Ovary (tissue), 3 donors: Measurements from ENCODE around the gene TEX19.

Experiments
- CTCF ChIP-seq, 3 donors: fragments of 450-650 bp in 2 of 3; fragments of 200-600 bp in 1 of 3; IDR thresholded peaks; one replicate each; pipeline versions ENCODE4 v1.5.1 to v1.8.0; 2016 to 2022; ENCODE audit warnings: antibody characterized with exemption in 3 of 3, mild to moderate bottlenecking in 1 of 3
- EP300 ChIP-seq: sonication (generic); formaldehyde crosslinking; IDR thresholded peaks from one replicate; pipeline ENCODE4 v1.6.1; 2017; ENCODE audit warnings: antibody characterized with exemption
- POLR2A ChIP-seq: fragments of 450-650 bp; IDR thresholded peaks from one replicate; pipeline ENCODE4 v1.6.1; 2017; ENCODE audit warnings: antibody characterized with exemption, mild to moderate bottlenecking, moderate library complexity
- donor health status: DM: no; HTN: no; CAD: no.

- TF ChIP-seq CTCF (IDR thresholded peaks at IDR 0.05), result no peak
- TF ChIP-seq POLR2A, result no peak
- no peak for TF ChIP-seq EP300
Observed at GRCh38 chr17:82384730-82385481, 25.9 kb downstream of the TEX19 start.
